Pancreas (tissue), 10 donors: ENCODE data around the gene ALKBH1. TPM values are rescaled to one million over a fixed set of nuclear protein-coding genes. Genes with fewer than 3 reads are reported as not detected.

Source experiments
- ATAC-seq, 4 donors: fragments of 200-7000 bp; cut with Tn5 transposase; one replicate each; pipeline versions ENCODE4 v1.8.0 to v1.9.1; 2020; ENCODE audit warnings: mild to moderate bottlenecking in 4 of 4, moderate library complexity in 4 of 4
- DNase-seq, 6 donors: peaks; one replicate each; pipeline ENCODE4 v3.0.0-alpha.2; 2020
- FAIRE-seq: peaks from 2 replicates; lab custom pipeline; 2012; peaks lifted over from hg19 to GRCh38; lab: Jason Lieb, UNC
- H3K27ac ChIP-seq, 4 donors: fragments of 200-600 bp; sonication (generic); 1 replicate in 3 of 4; 2 replicates in 1 of 4; pipeline versions ENCODE4 v1.5.0 to v1.8.0; 2020
- H3K27me3 ChIP-seq, 4 donors: fragments of 200-600 bp; one replicate each; pipeline ENCODE4 v1.8.0; 2021
- H3K36me3 ChIP-seq, 3 donors: fragments of 200-600 bp; sonication (generic) in 1 of 3; one replicate each; pipeline versions ENCODE4 v1.5.0 to v1.8.0; 2020 to 2021
- H3K4me1 ChIP-seq, 3 donors: fragments of 200-600 bp; one replicate each; pipeline ENCODE4 v1.8.0; 2021
- H3K4me3 ChIP-seq, 4 donors: fragments of 200-600 bp; sonication (generic) in 2 of 4; one replicate each; pipeline versions ENCODE4 v1.5.0 to v1.8.0; 2020 to 2021
- H3K9me3 ChIP-seq, 4 donors: fragments of 200-600 bp; one replicate each; pipeline ENCODE4 v1.8.0; 2021
- WGBS, 2 donors: extraction: QIAGEN DNeasy Blood & Tissue Kit; methylation state at CpG; one replicate each; pipeline ENCODE4 v1.1.7; 2013; 5-methylcytosine and 5-hydroxymethylcytosine counted together
- intact Hi-C, 3 donors: fragments of 100-400 bp; cut with DNase I; formaldehyde crosslinking; loops; one replicate each; pipeline versions ENCODE4 v1.11.1 to v1.14.2; 2022
- polyA plus RNA-seq, 2 donors: library from polyadenylated mRNA; stranded (reverse); fragments of 200-250 nt; gene quantifications; one replicate each; pipeline ENCODE4 v1.2.3, GENCODE V29; 2013
- total RNA-seq, 6 donors: library from RNA; stranded (reverse); fragmentation: NEBNext Ultra II Directional in 4 of 6; extraction: Animal tissue kit (Norgen Biotek cat#: 25700) in 4 of 6; gene quantifications; one replicate each; pipeline versions ENCODE4 v1.2.1 to v1.2.4, GENCODE V29; 2021 to 2023
- TF ChIP-seq, protein P1 (sequence below), 4 donors: fragments of 200-600 bp; sonication (generic) in 3 of 4; IDR thresholded peaks; one replicate each; pipeline versions ENCODE4 v1.5.0 to v1.8.0; 2021; ENCODE audit warnings: antibody characterized with exemption in 4 of 4
- donor health status: healthy with polysubstance abuse.
- donor health status: DM: no; HTN: no; CAD: no; lungs with moderate emphysema.
- donor health status: DM: no; HTN: no; CAD: no.
- donor health status: control.
- donor health status: control.
- donor health status: Bipolar disorder and iron deficiency.
- donor health status: DM: yes; HTN: yes; CAD: no.
- donor health status: DM: no; HTN: no; CAD: no.
- donor health status: DM: no; HTN: no; CAD: no.
- donor health status: DM: yes; HTN: yes; CAD: no.

Gene ALKBH1
- total and polyA plus RNA-seq, 8 donors: 3.5 to 9.7 (median 5.2) TPM

DNA sequence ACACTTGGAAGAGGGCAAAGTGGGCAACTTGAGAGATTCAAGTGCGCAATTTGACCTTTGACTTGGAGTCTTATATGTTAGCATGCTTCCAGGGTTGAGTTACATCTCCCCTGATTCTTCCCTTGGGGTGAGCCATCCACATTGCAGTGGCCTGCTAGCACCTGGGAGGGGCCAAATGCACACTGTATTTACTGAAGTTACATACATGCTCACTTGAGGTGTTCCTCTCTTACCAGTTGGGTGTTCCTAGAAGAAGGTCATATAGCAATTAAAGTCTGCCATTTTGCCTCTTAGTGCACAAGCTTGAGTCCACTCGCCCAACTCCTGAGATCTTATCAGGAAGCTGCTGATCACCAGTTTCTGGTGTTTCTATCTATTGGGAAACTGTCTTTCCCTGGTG lies 77.7 kb downstream of the ALKBH1 start:
- TF ChIP-seq, protein P1, sequence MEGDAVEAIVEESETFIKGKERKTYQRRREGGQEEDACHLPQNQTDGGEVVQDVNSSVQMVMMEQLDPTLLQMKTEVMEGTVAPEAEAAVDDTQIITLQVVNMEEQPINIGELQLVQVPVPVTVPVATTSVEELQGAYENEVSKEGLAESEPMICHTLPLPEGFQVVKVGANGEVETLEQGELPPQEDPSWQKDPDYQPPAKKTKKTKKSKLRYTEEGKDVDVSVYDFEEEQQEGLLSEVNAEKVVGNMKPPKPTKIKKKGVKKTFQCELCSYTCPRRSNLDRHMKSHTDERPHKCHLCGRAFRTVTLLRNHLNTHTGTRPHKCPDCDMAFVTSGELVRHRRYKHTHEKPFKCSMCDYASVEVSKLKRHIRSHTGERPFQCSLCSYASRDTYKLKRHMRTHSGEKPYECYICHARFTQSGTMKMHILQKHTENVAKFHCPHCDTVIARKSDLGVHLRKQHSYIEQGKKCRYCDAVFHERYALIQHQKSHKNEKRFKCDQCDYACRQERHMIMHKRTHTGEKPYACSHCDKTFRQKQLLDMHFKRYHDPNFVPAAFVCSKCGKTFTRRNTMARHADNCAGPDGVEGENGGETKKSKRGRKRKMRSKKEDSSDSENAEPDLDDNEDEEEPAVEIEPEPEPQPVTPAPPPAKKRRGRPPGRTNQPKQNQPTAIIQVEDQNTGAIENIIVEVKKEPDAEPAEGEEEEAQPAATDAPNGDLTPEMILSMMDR (IDR thresholded peaks at IDR 0.05): no peak
- ATAC-seq: no peak
- no peak for DNase-seq
- intact Hi-C loops: no loop called here
- H3K27me3 ChIP-seq: no peaks in the 10 kb centered on the region
- no peaks in the 10 kb centered on the region for H3K36me3 ChIP-seq
- 82 to 95% methylated on average over 2 of the region's 2 CpGs for WGBS, 2 donors
- no peak overlapping the region for H3K4me3 ChIP-seq
- FAIRE-seq: no peak
- no peak overlapping the region for H3K27ac ChIP-seq
- H3K9me3 ChIP-seq: no peaks in the 10 kb centered on the region
- no peaks in the 10 kb centered on the region for H3K4me1 ChIP-seq

DNA sequence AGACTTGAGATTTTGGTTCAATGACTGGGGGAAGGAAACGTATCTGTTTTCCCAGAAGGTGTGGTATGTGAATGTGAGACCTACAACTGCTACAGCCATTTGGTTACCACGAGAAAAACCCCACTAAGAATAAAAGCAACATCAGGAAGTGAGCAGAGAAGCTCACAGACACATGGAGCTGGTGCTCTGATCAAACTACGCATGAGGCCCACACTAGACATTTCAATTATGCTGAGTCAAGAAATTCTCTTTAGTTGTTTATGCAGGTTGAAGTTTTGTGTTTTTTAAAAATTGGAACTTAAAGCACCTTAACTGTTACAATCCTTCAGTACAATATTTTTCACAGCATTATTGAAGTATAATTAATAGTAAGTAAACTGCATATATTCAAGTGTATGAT lies 82.5 kb downstream of the ALKBH1 start:
- FAIRE-seq (no peak), DNase-seq (no peak), ATAC-seq (no peak)
- H3K4me3 ChIP-seq: no peak overlapping the region
- no peaks in the 10 kb centered on the region for H3K4me1 ChIP-seq
- intact Hi-C loops: no loop called here
- H3K27ac ChIP-seq: no peak overlapping the region
- no peaks in the 10 kb centered on the region for H3K36me3 ChIP-seq
- H3K9me3 ChIP-seq: no peaks in the 10 kb centered on the region
- 62 to 74% methylated on average over 3 of the region's 3 CpGs for WGBS, 2 donors
- TF ChIP-seq, protein P1 (IDR thresholded peaks at IDR 0.05): no peak
- H3K27me3 ChIP-seq: no peaks in the 10 kb centered on the region

DNA sequence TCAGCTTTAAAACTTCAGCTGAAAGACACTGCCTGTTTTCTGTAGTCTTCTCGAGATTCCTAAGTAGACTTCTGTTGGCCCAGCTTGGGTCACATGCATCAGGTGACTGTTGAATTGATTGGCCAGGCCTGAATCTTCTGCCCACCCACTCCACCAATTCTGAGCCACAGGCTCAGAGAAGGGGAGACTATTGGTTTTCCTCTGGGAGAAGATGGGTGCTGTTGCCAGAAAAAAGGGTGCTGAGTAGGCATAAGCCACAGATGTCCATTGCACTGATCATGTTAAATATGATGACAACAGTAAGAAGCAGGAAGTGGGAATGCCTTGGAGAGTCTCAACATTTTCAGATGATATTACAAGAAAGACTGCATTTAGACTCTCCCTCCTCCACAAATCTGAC lies 84.6 kb downstream of the ALKBH1 start:
- H3K36me3 ChIP-seq: no peaks in the 10 kb centered on the region
- WGBS, 2 donors: 61 to 71% methylated on average over 1 of the region's 1 CpG
- TF ChIP-seq, protein P1 (IDR thresholded peaks at IDR 0.05): no peak
- intact Hi-C loops: no loop called here
- peak in 1 of 4 donors; percentile 32 for ATAC-seq
- no peak for DNase-seq
- H3K27ac ChIP-seq: no peak overlapping the region
- FAIRE-seq: no peak
- no peaks in the 10 kb centered on the region for H3K27me3 ChIP-seq
- no peak overlapping the region for H3K4me3 ChIP-seq
- H3K4me1 ChIP-seq: no peaks in the 10 kb centered on the region
- no peaks in the 10 kb centered on the region for H3K9me3 ChIP-seq

Other genes starting within 250 kb of the ALKBH1 start
- 10 to 100 TPM; 23.2 to 64.3 (median 33.0) TPM for gene AHSA1, start 249.9 kb downstream of the ALKBH1 start, total RNA-seq
- gene AHSA1, start 249.9 kb downstream of the ALKBH1 start, polyA plus RNA-seq: 10 to 100 TPM; 36.0 to 43.9 TPM
- gene ISM2, start 209.2 kb downstream of the ALKBH1 start, total RNA-seq: not detected
- gene ISM2, start 209.2 kb downstream of the ALKBH1 start, polyA plus RNA-seq: not detected
- gene SPTLC2, start 91.4 kb downstream of the ALKBH1 start, total RNA-seq: 10 to 100 TPM in 3 of 6 donors, 1 to 10 TPM in 3; 8.2 to 19.4 (median 11.1) TPM
- 1 to 10 TPM; 3.2 to 3.9 TPM for gene SPTLC2, start 91.4 kb downstream of the ALKBH1 start, polyA plus RNA-seq
- gene SLIRP, start 80 bp upstream of the ALKBH1 start, total RNA-seq: 10 to 100 TPM; 20.8 to 50.7 (median 33.3) TPM
- 100 to 1,000 TPM; 121 to 189 TPM for gene SLIRP, start 80 bp upstream of the ALKBH1 start, polyA plus RNA-seq
- 10 to 100 TPM; 24.4 to 35.0 (median 30.2) TPM for gene SNW1, start 53.1 kb upstream of the ALKBH1 start, total RNA-seq
- gene SNW1, start 53.1 kb upstream of the ALKBH1 start, polyA plus RNA-seq: 10 to 100 TPM; 13.7 to 34.3 TPM
- 1 to 10 TPM; 2.9 to 6.9 (median 4.1) TPM for gene ADCK1, start 92.1 kb upstream of the ALKBH1 start, total RNA-seq
- gene ADCK1, start 92.1 kb upstream of the ALKBH1 start, polyA plus RNA-seq: 1 to 10 TPM; 9.7 to 9.9 TPM